ENCODE results near the gene SUSD6. TPM values are rescaled to one million over a fixed set of nuclear protein-coding genes. Genes with fewer than 3 reads are reported as not detected.
A peak's percentile ranks its signal among the peaks of the same experiment; 100 is the strongest.

Gene SUSD6
- total and polyA plus RNA-seq, 9 of the 15 experiments (the other 6 are each of a cell fraction or from before 2014, with no cell fraction given), result 2.9 to 20.7 (median 5.6) TPM

DNA sequence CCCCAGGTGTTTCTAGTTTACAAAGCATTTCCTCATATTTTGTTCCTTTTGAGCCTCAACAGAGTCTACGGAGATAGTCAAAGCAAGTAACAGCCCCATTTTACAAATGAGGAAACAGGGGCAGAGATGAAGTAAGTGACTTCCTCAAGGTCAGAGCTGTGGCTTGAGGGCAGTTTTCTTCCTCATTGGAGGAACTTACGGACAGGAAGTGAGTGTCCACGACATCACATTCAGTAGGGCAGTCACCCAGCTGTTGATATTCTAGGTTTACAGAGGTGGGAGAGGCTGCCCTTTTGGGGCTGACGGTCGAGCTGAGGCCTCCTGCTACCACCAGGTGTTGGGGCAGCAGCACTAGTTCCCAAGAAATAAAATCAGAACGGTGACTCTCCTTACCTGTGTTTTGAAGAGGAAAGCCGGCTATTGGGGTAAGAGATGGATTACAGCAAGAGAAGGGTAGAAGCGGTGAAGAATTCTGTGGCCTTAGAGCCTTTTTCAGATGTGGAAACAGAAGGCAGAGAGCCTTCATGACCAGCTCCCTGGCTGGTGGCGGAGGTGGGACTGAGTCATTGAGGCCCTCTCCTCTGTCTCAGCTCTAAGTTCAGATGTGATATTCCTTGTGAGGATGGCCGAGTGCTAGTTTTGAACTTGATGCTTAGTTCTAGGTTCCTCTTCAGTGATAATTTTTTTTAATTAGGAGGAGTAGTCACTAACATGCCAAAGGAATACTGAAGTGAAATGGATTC, 41.7 kb downstream of the SUSD6 start (continued):
- TF ChIP-seq, protein P1, sequence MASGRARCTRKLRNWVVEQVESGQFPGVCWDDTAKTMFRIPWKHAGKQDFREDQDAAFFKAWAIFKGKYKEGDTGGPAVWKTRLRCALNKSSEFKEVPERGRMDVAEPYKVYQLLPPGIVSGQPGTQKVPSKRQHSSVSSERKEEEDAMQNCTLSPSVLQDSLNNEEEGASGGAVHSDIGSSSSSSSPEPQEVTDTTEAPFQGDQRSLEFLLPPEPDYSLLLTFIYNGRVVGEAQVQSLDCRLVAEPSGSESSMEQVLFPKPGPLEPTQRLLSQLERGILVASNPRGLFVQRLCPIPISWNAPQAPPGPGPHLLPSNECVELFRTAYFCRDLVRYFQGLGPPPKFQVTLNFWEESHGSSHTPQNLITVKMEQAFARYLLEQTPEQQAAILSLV (tag; IDR thresholded peaks at IDR 0.05), result no peak
- TF ChIP-seq ZFP1 (CRISPR knock-in tag; IDR thresholded peaks at IDR 0.05) (no peak), RBM34 (IDR thresholded peaks at IDR 0.05; ENCODE audit: borderline replicate concordance, insufficient read depth, low read length) (no peak), FOSL1 (tag; conservative IDR thresholded peaks at IDR 0.05) (no peak), HEY1 (CRISPR knock-in tag; IDR thresholded peaks at IDR 0.05; ENCODE audit: borderline replicate concordance) (no peak), SOX6 (IDR thresholded peaks at IDR 0.05) (no peak), NR2F6 (CRISPR knock-in tag; IDR thresholded peaks at IDR 0.05) (no peak), CBFA2T2 (conservative IDR thresholded peaks at IDR 0.05) (no peak), ETS2 (tag; IDR thresholded peaks at IDR 0.05; ENCODE audit: borderline replicate concordance, poor library complexity, severe bottlenecking) (no peak), ZNF696 (CRISPR knock-in tag; conservative IDR thresholded peaks at IDR 0.05) (no peak), ZSCAN32 (CRISPR knock-in tag; IDR thresholded peaks at IDR 0.05) (peak; percentile 16; the same call in 1 of the 2 replicates), OTX1 (CRISPR knock-in tag; IDR thresholded peaks at IDR 0.05) (no peak), SP2 (IDR thresholded peaks at IDR 0.05; ENCODE audit: extremely low read depth, low read depth, low read length, poor library complexity, severe bottlenecking) (no peak), ZNF586 (CRISPR knock-in tag; conservative IDR thresholded peaks at IDR 0.05) (no peak), KLF1 (tag; IDR thresholded peaks at IDR 0.05) (no peak), BRCA1 (IDR thresholded peaks at IDR 0.05) (no peak), BRCA1 (CRISPR knock-in tag; IDR thresholded peaks at IDR 0.05) (no peak), SMARCE1 (IDR thresholded peaks at IDR 0.05) (no peak), TCF7 (IDR thresholded peaks at IDR 0.05; ENCODE audit: borderline replicate concordance) (no peak)
- TF ChIP-seq, protein P2, sequence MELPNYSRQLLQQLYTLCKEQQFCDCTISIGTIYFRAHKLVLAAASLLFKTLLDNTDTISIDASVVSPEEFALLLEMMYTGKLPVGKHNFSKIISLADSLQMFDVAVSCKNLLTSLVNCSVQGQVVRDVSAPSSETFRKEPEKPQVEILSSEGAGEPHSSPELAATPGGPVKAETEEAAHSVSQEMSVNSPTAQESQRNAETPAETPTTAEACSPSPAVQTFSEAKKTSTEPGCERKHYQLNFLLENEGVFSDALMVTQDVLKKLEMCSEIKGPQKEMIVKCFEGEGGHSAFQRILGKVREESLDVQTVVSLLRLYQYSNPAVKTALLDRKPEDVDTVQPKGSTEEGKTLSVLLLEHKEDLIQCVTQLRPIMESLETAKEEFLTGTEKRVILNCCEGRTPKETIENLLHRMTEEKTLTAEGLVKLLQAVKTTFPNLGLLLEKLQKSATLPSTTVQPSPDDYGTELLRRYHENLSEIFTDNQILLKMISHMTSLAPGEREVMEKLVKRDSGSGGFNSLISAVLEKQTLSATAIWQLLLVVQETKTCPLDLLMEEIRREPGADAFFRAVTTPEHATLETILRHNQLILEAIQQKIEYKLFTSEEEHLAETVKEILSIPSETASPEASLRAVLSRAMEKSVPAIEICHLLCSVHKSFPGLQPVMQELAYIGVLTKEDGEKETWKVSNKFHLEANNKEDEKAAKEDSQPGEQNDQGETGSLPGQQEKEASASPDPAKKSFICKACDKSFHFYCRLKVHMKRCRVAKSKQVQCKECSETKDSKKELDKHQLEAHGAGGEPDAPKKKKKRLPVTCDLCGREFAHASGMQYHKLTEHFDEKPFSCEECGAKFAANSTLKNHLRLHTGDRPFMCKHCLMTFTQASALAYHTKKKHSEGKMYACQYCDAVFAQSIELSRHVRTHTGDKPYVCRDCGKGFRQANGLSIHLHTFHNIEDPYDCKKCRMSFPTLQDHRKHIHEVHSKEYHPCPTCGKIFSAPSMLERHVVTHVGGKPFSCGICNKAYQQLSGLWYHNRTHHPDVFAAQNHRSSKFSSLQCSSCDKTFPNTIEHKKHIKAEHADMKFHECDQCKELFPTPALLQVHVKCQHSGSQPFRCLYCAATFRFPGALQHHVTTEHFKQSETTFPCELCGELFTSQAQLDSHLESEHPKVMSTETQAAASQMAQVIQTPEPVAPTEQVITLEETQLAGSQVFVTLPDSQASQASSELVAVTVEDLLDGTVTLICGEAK (IDR thresholded peaks at IDR 0.05), result no peak
- TF ChIP-seq, protein P2 (CRISPR knock-in tag; IDR thresholded peaks at IDR 0.05), result no peak
